ENCODE results near the gene SEPSECS. TPM values are rescaled to one million over a fixed set of nuclear protein-coding genes. Genes with fewer than 3 reads are reported as not detected.

SEPSECS gene
- total and polyA plus RNA-seq, 9 of the 15 experiments (the other 6 are each of a cell fraction or from before 2014, with no cell fraction given), result 3.9 to 17.2 (median 7.9) TPM

DNA sequence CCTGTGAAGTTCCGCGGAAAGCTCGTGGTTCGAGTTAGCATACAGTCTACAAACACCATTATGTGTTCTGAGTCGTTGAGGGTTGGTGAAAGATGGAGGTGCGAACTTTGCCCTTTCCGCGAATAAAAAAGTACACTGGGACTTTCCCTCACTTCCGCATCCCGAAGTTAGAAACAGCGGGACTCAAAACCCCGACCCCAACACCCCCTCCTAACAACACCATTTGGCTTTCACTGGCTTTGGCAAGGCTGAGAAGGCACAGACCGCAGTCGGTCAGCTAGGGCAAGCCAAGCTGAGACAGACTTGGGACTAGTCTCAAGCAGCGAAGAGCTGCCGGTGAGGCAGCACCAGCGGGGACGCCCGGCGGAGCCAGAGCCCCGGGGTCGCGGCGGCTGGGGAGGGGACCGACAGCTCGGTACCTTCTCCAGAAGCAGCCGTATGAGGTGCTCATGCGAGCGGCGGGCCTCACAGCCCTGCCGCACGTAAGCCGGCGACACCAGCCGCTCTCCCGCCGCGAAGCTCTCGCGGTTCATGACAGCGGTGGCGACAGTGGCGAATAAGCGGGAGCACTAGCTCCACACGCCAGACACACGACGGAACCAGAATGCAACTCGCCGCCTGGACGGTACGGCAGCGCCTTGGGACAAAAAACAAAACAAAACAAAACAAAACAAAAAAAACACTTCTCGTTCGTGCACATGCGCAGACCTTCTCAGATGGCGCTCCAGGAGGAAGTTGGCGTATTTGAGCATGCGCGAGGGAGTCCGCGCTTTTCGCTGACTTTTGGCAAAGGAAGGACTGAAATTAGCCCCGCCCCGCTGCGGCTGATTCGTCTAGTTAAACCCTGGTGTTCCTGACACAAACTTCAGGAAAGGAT is at the start of gene SEPSECS (continued):
- TF ChIP-seq NCOA6 (IDR thresholded peaks at IDR 0.05) (peak; percentile 98), MCM3 (IDR thresholded peaks at IDR 0.05) (no peak), WHSC1 (IDR thresholded peaks at IDR 0.05; ENCODE audit: low read length) (no peak), HLTF (IDR thresholded peaks at IDR 0.05) (peak; percentile 56; the same call in 1 of the 2 replicates), ETS2 (tag; IDR thresholded peaks at IDR 0.05; ENCODE audit: borderline replicate concordance, poor library complexity, severe bottlenecking) (no peak), HNRNPK (IDR thresholded peaks at IDR 0.05; ENCODE audit: low read depth, low read length, poor library complexity, severe bottlenecking) (no peak), PML (IDR thresholded peaks at IDR 0.05; ENCODE audit: low read length) (peak; percentile 68), BHLHE40 (IDR thresholded peaks at IDR 0.05; ENCODE audit: low read length) (no peak), FOS (IDR thresholded peaks at IDR 0.05; ENCODE audit: extremely low read depth, insufficient read length) (no peak), ZKSCAN3 (CRISPR knock-in tag; IDR thresholded peaks at IDR 0.05) (no peak), MECOM (CRISPR knock-in tag; IDR thresholded peaks at IDR 0.05) (no peak), BRCA1 (IDR thresholded peaks at IDR 0.05) (no peak), BRCA1 (CRISPR knock-in tag; IDR thresholded peaks at IDR 0.05) (no peak), RBFOX2 (IDR thresholded peaks at IDR 0.05; ENCODE audit: low read depth, low read length) (peak; percentile 97), RB1 (IDR thresholded peaks at IDR 0.05; ENCODE audit: low read depth) (peak; percentile 66; the same call in 1 of the 2 replicates), ZNF217 (CRISPR knock-in tag; IDR thresholded peaks at IDR 0.05) (no peak), NFYB (IDR thresholded peaks at IDR 0.05; ENCODE audit: extremely low read depth, insufficient read length) (no peak), NCOA2 (IDR thresholded peaks at IDR 0.05; ENCODE audit: partially characterized antibody in 2 of 2) (no peak)
- TF ChIP-seq, protein P1, sequence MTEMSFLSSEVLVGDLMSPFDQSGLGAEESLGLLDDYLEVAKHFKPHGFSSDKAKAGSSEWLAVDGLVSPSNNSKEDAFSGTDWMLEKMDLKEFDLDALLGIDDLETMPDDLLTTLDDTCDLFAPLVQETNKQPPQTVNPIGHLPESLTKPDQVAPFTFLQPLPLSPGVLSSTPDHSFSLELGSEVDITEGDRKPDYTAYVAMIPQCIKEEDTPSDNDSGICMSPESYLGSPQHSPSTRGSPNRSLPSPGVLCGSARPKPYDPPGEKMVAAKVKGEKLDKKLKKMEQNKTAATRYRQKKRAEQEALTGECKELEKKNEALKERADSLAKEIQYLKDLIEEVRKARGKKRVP (CRISPR knock-in tag; IDR thresholded peaks at IDR 0.05), result no peak
- TF ChIP-seq, protein P2, sequence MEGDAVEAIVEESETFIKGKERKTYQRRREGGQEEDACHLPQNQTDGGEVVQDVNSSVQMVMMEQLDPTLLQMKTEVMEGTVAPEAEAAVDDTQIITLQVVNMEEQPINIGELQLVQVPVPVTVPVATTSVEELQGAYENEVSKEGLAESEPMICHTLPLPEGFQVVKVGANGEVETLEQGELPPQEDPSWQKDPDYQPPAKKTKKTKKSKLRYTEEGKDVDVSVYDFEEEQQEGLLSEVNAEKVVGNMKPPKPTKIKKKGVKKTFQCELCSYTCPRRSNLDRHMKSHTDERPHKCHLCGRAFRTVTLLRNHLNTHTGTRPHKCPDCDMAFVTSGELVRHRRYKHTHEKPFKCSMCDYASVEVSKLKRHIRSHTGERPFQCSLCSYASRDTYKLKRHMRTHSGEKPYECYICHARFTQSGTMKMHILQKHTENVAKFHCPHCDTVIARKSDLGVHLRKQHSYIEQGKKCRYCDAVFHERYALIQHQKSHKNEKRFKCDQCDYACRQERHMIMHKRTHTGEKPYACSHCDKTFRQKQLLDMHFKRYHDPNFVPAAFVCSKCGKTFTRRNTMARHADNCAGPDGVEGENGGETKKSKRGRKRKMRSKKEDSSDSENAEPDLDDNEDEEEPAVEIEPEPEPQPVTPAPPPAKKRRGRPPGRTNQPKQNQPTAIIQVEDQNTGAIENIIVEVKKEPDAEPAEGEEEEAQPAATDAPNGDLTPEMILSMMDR (IDR thresholded peaks at IDR 0.05 in 2 of 3, conservative IDR thresholded peaks at IDR 0.05 in 1 of 3; ENCODE audit: insufficient read depth in 2 of 3, low read depth in 1 of 3, low read length in 3 of 3), result no peak
- TF ChIP-seq, protein P3, sequence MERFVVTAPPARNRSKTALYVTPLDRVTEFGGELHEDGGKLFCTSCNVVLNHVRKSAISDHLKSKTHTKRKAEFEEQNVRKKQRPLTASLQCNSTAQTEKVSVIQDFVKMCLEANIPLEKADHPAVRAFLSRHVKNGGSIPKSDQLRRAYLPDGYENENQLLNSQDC (CRISPR knock-in tag; IDR thresholded peaks at IDR 0.05), result no peak
- TF ChIP-seq, protein P4, sequence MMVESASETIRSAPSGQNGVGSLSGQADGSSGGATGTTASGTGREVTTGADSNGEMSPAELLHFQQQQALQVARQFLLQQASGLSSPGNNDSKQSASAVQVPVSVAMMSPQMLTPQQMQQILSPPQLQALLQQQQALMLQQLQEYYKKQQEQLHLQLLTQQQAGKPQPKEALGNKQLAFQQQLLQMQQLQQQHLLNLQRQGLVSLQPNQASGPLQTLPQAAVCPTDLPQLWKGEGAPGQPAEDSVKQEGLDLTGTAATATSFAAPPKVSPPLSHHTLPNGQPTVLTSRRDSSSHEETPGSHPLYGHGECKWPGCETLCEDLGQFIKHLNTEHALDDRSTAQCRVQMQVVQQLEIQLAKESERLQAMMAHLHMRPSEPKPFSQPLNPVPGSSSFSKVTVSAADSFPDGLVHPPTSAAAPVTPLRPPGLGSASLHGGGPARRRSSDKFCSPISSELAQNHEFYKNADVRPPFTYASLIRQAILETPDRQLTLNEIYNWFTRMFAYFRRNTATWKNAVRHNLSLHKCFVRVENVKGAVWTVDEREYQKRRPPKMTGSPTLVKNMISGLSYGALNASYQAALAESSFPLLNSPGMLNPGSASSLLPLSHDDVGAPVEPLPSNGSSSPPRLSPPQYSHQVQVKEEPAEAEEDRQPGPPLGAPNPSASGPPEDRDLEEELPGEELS (CRISPR knock-in tag; IDR thresholded peaks at IDR 0.05; ENCODE audit: borderline replicate concordance), result peak; percentile 70; the same call in 1 of the 2 replicates
